ENCODE measurements around the gene HMCN2.
A peak's percentile ranks its signal among the peaks of the same experiment; 100 is the strongest.

HMCN2 gene

DNA sequence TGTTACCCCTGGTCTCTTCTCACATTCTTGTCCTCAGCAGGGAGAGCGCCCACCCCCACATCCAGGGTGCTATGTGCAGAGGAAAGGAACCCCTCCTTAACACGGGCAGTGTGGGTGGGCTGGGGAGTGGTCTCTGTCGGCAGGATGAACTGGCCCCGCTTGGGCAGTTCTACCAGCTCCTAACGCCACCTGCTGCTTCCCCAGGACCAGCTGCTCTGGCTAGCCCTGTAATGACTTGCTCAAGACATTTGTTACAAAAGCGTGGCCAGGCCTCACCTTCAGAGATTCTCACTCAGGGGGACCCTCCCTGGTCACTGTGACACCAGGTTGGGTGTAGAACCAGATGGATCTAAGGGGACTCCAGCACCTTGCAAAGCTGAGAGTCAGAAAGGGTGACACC, 82.4 kb downstream of the HMCN2 start:
- DNase-seq: no peak

DNA sequence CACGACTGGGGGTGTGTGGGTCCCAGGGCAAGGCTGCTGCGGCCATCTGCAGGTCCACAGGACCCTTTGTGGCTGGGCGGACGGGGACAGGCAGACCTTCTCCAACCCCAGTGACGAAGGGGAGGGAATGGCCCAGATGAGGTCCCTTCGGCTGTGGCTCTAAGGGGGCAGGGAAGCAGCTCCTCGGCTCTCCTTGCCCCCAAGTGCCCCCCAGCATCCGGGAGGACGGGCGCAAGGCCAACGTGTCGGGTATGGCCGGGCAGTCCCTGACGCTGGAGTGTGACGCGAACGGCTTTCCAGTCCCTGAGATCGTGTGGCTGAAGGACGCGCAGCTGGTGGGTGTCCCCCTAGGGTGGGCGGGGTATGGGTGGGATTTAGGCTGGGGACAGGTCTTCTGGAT, 82.8 kb downstream of the HMCN2 start:
- no peak for DNase-seq

DNA sequence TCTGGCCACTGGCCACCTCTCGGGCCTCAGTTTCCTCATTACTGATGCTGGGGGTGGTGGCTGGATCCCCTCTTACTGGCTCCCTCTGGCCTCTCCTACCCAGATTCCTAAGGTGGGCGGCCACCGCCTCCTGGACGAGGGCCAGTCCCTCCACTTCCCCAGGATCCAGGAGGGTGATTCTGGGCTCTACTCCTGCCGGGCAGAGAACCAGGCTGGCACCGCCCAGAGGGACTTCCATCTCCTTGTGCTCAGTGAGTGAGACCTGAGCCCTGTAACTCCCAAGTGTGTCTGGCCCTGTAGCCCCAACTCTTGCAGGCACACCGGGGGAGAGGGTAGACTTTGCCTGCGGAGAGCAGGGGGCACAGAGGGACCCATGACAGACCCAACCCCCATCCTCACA, 83.3 kb downstream of the HMCN2 start:
- no peak for DNase-seq

DNA sequence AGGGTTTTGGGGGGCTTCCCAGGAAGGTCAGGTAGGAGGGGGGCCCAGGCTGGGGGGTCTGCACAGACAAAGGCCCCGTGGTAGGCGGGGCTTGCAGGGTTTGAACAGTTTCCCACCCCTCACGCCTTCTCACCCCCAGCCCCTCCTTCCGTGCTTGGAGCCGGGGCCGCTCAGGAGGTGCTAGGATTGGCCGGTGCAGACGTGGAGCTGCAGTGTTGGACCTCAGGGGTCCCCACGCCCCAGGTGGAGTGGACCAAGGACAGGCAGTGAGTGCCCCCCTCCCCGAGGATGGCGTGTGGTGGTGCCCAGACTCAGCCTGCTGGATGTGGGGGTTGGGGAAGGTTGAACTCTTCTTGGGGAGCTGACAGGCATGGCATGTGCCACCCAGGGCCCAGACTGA, 83.8 kb downstream of the HMCN2 start:
- DNase-seq: no peak

DNA sequence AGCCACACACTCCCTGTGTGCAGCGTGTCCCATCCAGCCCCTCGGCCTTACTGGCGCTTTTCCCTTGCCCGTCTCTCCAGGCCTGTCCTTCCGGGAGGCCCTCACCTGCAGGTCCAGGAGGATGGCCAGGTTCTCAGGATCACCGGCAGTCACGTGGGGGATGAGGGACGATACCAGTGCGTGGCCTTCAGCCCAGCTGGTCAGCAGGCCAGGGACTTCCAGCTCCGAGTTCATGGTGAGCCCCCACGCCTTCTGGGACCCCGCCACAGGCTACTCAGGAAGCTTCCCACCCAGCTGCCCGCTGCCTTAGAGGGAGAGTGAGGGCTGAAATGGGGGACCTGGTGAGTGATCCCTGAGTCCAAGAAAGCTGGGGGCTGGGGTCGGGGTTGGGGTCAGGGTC, 85.8 kb downstream of the HMCN2 start:
- DNase-seq: no peak

DNA sequence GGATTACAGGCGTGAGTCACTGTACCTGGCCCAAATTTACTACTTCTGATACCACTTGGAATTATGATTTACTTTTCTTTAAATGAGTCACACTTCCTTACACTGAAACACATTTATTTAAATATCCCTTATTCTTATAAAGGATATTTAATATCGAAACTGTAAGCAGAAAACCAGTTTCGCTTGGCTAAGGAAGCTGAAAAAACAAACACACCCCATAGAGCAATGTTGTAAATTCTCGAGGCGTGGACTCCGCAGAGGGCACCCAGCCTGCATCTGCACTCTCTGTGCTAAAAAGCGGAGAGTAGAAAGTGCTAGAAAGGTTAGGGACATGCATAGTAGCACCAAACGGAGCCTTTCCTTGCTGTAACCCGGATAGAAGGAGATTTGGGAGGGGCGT, 86.5 kb downstream of the HMCN2 start:
- no peak for DNase-seq

DNA sequence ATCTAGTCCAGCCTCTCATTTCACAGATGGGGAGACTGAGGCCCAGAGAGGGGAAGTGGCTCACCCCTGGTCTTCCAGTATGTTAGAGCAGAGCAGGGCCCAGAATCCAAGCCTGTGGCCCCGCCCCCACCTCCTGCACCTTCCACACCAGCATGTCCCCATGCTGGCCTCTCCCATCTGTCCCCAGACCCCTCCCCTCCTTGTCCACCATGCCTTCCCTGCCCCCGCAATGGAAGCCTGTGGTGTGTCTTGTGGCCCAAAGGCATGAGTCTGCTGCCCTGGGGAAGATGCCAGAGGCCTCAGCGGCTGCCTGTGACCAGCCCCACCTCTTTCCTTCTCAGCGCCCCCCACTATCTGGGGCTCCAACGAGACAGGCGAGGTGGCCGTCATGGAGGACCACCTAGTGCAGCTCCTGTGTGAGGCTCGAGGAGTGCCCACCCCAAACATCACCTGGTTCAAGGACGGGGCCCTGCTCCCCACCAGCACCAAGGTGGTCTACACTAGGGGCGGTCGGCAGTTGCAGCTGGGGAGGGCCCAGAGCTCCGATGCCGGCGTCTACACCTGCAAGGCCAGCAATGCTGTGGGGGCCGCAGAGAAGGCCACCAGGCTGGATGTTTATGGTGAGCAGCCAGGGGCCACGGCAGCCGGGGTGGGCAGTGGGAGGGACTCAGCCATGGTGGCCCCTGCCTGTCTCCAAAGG, 87.2 kb downstream of the HMCN2 start:
- DNase-seq: no peak

DNA sequence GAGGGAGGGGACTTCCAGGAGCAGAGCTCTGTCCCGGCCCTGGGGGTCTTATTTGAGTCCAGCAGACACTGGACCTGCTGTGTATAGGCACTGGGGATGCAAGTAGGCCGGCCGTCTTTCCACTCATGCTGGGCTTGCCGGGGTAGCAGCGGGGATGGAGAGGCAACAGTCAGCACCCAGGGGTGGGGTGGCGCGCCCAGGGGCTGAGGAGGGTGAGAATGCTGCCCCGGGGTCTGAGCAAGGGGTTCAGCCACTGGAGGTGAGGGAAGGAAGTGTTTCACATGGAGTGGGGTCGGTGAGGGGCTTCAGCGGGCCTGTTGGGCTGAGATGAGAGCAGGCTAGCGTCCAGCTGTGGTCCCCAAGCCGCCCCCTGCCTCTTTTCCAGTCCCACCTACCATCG, 88.8 kb downstream of the HMCN2 start:
- no peak for DNase-seq

DNA sequence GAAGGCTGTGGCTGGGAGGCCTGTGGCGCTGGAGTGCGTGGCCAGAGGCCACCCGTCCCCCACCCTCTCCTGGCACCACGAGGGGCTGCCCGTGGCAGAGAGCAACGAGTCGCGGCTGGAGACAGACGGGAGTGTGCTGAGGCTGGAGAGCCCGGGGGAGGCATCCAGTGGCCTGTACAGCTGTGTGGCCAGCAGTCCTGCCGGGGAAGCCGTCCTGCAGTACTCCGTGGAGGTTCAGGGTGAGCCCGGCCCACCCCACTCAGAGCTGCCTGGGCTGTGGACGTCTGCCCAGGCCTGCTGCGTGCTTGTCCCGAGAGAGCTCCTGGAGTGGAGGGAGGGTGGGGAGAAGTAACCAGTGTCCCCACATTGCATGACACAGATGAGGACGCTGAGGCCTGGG, 89.2 kb downstream of the HMCN2 start:
- no peak for DNase-seq

DNA sequence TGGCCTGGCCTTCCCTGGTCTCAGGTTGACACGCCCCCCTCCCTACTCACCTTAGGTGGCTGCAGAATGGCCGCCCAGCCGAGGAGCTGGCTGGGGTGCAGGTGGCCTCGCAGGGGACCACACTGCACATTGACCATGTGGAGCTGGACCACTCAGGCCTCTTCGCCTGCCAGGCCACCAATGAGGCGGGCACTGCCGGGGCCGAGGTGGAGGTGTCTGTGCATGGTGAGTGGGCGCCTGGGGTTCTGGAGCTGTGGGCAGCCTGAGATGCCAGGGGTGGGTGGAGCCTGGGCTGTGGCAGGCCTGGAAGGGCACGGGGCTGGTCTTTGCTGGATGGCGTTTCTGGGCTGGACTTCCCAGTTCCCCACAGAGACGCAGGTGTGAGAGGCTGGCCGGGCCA, 90.5 kb downstream of the HMCN2 start:
- no peak for DNase-seq

DNA sequence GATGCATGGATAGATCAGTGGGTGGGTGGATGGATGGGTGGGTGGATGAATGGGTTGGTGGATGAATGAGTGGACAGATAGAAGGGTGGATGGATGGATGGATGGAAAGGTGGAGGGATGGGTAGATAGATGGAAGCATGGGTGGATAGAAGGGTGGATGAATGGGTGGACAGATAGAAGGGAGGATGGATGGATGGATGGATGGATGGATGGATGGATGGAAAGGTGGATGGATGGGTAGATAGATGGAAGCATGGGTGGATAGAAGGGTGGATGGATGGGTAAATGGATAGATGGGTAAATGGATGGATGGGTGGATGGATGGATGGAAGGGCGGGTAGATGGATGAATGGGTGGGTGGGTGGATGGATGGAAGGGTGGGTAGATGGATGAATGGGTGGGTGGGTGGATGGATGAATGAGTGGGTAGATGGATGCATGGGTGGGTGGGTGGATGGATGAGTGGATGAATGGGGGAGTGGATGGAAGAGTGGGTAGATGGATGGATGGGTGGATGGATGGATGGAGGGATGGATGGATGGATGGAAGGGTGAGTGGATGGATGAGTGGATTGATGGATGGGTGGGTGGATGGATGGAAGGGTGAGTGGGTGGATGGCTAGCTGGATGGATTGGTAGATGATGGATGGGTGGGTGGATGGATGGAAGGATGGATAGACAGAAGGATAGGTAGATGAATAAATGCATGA, 91.5 kb downstream of the HMCN2 start:
- DNase-seq: no peak

DNA sequence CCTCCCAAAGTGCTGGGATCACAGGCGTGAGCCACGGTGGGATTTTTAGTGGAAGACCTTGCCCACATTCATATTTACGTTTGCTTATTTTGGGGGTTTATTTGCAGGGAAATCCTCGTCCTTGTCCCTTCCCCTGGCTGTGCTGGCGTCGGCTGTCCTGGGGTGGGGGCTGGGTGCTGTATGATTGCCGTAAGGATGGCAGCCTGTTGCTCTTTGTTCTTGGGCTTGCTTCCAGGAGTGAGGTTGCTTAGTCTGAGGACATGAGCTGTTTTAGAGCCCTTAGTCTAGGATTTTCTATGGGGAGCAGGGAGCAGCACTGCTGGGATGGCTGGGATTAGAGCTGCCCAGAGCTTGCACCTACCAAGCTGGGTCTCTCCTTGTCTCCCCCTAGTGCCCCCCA, 93.4 kb downstream of the HMCN2 start:
- DNase-seq: no peak

DNA sequence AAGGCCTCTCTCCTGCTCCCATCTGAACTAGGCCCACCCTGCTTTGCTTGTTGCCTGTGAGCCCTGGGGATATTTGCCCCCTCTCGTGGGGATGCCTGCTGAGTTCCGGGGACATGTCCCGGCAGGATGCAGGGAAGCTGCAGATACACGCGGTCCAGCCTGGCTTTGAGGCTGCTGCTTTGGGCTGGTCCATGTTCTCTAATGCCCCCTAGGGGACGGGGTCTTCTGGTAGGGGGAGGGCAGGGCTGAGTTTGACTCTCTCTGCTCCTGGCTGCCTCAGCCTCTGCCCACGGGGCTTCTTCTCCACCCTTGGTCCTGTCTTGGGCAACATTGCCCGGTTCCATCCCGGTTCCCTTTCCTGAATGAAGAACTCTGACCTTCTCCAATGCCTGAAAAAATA, 94.3 kb downstream of the HMCN2 start:
- no peak for DNase-seq

DNA sequence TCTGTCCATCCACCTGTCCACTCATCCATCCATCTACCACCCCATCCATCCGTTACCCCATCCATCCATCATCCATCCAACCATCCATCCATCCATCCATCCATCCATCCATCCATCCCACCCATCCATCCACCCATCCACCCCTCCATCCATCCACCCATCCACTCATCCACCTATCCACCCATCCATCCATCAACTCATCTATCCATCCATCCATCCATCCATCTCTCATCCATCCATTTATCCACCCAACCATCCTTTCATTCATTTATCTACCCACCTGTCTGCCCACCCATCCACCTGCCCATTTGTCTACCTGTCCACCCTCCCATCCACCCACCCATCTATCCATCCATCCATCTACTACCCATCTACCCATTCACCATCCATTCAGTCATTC, 95.1 kb downstream of the HMCN2 start:
- DNase-seq: no peak

DNA sequence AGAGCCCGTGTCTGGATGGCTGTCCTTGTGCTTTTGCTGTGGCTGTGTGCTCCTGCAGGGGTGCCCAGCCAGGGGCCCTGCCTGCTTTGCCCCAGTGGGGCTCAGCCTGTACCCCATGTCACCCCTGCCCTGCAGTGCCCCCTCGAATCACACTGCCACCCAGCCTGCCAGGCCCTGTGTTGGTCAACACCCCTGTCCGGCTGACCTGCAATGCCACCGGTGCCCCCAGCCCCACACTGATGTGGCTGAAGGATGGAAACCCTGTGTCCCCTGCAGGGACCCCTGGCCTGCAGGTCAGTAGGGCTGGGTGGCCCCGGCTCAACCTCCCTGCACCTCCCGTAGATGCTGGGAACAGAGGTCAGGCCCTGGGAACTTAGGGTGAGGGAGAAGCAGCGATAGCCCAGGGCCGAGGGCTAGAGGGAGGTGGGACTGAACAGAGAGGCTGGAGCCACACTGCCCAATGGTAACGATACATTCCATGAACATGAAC, 96.4 kb downstream of the HMCN2 start:
- no peak for DNase-seq

DNA sequence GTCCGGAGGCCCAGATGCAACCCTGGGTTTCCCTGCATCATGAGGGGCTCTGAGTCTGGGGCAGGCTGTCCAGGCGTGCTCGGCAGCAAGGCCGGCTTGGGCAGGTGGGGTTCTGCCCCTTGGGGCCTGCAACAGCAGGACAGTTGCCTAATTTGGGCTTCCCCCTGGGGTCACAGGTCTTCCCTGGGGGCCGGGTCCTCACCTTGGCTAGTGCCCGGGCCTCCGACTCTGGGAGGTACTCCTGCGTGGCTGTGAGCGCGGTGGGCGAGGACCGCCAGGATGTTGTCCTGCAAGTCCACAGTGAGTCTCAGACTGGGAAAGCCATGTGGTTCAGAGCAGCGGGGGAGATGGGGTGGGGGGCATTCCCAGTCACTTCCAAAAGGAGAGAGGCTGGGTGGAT, 97.1 kb downstream of the HMCN2 start:
- DNase-seq: no peak

DNA sequence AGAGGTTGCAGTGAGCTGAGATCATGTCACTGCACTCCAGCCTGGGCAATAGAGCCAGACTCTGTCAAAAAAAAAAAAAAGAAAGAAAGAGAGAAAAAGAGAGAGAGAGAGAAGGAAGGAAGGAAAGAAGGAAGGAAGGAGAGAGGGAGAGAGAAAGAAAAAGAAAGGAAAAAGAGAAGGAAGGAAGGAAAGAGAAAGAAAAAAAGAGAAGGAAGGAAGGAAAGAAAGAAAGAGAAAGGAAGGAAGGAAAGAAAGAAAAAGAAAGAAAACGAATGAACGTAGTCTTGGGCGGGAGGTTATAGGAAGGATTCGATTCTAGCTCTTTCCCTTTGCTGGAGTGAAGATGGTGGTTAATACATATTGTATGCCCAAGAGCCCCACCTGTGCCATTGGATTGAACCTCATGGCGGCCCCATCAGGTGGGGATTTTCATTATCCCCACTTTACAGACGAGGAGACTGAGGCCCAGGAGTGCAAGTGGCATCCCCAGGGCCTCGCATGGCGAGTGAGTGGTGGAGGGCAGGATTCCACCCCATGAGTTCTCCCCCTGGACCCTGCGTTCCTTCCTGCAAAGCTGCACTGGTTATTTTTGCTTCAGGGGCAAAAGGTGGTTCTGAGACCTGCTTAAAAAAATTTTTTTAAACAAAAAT, 98.3 kb downstream of the HMCN2 start:
- no peak for DNase-seq

DNA sequence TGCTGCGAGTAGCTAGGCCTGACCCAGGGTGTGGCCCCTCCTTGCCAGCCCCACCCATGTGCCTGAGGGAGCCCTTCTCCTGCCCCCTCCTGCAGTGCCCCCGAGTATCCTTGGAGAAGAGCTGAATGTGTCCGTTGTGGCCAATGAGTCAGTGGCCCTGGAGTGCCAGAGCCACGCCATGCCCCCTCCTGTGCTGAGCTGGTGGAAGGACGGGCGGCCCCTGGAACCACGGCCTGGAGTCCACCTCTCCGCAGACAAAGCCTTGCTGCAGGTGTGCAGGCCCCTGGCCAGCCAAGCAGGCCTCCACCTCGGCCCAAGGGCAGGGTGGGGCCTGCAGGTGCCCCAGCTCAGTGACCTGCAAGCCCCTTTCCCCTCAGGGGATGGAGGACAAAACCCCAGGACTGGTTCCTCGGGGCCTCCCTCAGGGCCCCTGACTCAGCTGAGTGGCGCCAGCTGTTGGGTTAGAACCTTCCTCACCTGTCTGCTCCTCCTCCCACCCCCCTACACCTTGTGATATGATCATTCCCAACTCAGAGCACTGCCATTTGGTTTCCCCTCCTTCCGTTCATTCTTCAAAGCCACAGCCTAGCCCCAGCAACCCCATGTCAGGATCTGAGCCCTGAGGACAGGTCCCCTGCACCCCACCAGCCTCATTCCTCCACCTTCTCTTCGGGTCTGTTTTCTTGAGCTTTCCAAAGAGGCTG, 99.2 kb downstream of the HMCN2 start:
- no peak for DNase-seq

DNA sequence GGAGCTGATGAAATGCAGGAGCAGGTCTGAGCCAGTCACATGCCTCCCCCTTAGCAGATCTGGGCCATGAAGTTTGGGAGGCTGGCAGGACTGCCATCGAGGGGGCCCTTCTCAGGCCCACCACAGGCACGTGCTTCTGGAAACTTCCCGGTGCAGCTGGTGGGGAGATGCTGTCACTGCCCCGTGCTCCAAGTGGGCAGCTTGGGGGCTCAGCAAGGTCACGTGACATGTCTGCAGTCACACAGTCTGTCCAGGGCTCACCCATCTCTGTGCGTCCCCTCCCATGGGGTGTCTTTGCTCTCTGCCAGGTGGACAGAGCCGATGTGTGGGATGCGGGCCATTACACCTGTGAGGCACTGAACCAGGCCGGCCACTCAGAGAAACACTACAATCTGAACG, 99.8 kb downstream of the HMCN2 start:
- no peak for DNase-seq

DNA sequence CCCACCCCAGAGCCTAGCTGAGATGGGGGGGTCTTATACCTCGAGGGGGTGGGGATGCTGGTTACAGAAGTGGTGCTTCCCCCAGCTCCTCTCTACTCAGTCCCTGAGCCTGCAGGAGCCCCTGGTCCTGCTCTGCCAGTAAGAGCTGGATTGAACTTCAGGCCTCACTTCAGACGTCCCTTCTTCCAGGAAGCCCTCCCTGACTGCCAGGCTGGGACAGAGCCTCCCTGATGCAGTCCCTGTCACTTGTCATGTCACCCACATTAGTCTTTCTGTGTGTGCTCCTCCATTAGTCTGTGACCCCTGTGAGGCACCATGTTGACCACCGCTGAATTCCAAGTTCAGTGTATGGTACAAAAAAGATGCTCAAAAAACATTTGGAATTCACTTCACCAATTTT, 100.5 kb downstream of the HMCN2 start:
- DNase-seq: no peak

DNA sequence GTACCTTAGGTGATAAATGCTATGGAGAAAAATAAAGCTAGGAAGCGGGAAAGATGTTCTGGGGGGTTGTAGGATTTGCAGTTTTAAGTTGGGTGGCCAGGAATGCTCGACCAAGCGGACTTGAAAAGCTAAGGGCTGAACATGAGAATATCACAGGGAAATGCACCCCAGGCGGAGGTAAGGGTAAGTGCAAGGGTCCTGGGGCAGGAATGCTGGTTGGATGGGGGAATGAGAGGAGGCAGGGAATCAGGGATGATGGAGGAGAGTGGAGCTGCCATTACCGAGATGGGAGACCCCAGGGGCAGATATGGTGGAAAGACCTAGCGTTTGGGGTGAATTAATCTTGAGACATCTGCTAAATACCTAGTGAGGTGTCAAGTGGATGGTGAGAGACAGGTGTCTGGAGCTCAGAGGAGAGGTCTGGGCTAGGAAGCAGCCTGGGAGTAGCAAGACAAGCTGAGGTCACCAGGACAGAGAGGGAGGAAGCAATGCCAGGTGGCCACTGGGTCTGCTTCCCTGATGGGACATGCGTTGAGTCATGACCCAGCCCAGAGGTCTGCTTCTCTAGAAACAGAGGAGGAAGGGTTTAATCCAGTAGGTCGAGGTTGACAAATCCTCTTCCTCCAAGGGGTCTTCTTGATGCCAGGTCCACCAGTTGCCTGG, 101.5 kb downstream of the HMCN2 start:
- no peak for DNase-seq

DNA sequence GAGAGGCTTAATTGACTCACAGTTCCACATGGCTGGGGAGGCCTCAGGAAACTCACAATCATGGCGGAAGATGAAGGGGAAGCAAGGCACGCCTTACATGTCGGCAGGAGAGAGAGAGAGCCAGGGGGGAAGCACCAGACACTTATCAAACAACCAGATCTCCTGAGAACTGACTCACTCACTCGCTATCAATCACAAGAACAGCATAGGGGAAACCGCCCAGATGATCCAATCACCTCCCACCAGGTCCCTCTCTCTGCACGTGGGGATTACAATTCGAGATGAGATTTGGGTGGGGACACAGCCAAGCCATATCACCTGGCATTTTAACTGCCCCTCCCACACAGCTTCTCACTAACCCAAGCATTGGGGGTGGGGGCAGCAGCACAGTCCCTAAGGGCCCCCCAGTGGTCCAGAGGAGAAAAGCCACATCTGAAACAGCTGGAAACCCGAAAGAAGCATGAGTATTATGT, 103.1 kb downstream of the HMCN2 start:
- peak; percentile 50 to 64 for DNase-seq

DNA sequence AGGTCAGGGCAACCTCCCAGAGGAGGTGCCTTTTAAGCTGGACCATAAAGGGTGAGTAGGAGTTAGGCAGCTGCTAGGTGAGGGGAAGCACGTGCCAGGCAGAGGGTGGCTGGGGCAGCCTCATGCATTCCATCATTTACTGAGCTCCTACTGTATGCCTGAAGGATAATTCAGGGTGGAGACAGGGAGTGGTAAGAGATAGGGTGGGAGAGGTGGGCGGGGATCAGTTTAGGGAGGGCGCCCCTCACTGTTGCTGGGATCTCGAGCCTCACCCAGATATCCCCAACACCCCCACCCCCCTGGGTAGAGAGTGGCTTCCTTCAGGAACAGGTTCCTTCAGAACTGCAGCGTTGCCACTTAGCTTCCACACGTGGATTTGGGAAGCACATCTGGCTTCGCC, 104.7 kb downstream of the HMCN2 start:
- DNase-seq: no peak

Data from activated T-cell treated with anti-CD3 and anti-CD28 coated beads, Interleukin-2, amount 50 U/mL, for 48 hours (primary cell).